HG03469 (cell line): Measurements from ENCODE around the gene GYS2.

Experiments
- ATAC-seq: cut with Tn5 transposase; IDR thresholded peaks from one replicate; pipeline ENCODE4 v1.9.1; 2021; ENCODE audit warnings: mild to moderate bottlenecking, moderate library complexity, moderate number of reproducible peaks; ENCODE audit not compliant: unreplicated experiment

GYS2 gene

DNA sequence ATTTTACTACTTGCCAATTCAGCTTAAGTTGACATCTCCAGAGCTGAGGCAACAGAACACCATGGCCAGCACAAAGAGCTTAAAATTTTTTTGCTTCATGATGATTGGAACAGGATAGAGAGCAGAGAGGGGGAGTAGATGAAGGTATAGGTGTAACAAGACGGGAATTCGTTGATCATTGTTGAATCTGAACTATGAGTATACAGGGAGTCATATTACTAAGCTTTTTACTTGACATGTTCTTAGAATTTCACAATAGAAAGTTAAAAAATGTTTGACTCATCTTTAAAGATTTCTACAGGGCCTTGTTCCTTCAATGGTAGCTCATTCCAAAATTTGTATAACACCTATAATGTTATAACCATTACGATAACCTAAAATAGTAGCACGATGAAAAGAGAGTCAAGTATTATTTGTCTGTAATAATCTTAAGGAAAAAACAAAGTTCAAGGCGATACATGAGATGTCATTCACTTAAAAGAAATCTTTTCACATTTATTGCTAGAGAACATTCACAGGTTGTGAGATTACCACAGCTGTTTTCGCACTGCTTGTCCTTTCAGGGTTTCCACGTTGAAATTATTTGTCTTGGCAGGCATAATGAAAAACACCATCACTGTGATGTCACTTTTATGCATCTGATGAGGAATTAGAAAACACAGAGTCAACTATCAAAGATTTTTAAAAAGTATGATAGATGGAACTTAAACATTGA, 44.6 kb downstream of the GYS2 start:
- no peak for ATAC-seq

DNA sequence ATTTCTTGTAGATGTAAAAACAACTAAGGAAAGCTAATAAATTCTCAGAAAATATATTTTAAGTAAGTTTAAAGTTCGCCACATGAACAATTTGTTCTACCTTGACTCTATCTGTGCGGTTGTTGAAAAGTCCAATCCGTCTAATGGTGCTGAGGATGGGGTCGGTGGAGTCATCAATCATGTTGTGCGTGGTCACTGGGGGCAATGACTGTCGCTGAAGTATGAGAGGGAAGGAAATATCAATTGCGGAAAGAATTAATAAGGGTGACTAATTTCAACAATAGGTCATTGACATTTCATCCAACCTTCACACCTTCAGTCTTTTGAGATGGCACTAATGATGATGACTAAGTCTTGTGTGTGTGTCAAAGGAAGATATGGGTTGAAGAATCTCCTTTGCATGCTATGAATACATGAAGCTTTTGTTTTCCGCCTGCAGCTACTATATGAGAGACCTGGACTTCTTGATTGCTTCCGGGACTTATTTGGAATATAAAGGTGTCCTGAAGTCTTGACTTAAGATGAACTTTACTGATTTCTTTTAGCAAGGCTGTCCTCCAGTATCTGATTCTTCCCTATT, 46.5 kb downstream of the GYS2 start:
- no peak for ATAC-seq

GRCh38 chr12:21553329-21553675, 51.3 kb downstream of the GYS2 start:
- ATAC-seq: no peak

- no peak for ATAC-seq
Measured at GRCh38 chr12:21552635-21553328, 51.9 kb downstream of the GYS2 start.

DNA sequence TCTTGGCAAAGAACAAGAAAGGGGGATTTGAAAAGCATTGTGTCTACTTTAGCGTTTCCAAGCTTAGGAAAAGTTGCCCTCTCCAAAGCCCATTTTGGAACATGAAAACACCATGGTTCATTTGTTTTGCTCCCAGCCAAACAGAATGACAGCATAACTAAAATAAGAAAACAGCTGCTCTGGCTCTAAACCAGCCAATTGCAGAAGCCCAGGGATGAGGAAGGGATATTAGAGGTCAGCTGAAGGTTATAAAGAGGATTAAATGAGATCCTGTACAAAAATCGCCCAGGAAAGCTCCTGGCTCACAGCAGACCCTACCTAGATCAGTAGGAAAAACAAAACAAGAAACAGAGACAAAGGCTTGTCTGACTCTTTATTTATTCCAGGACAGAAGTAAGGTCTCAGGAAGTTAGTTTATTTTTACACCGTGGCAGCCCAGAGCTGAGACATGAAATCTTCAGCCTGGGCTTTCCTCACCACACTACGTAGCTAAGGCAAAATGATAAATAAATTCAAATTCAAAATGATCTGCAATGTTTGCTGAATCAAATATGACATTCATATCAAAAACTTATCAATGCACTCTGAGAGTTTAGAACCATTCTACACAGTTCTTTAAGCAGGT, 52.7 kb downstream of the GYS2 start:
- no peak for ATAC-seq

- ATAC-seq: no peak
Measured at GRCh38 chr12:21547437-21547836, 57.2 kb downstream of the GYS2 start.

DNA sequence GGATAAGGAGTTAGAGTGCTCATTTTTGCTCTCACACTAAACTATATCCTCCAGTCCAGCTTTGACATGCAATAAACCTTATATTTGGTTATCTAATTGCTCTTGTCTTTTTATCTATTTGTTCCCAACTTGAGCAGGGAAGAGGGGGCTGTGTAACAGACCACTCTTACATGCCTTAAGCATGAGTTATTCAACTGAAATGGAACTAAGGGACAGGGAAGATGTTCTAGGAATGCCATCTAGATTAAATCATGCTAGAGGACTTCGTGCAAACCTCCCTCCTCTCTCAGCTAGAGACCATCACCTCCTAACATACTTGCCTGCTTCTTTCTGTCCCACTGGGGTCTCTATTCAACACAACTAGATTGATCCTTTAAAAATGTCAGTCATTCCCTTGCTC, 57.9 kb downstream of the GYS2 start:
- ATAC-seq: no peak

- no peak for ATAC-seq
Measured at GRCh38 chr12:21545557-21545956, 59.1 kb downstream of the GYS2 start.

DNA sequence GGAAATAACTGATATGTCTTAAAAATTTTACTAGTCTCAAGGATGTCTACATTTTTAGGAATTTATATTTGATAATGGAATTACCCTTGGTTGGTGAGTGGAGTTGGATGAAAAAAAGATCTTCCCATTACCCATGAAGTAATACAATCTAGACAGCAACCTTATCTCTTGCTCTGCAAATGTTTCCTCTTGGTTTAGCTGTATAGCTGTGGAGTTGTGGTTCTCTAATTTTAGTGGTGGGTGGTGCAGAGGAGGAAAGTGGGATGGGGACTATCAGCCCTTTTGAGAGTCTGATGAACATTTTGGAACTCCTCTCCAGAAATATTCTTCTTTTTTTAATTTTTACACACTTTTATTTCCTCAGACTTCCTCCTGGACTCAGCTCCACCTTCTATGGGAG, 61.5 kb downstream of the GYS2 start:
- no peak for ATAC-seq

DNA sequence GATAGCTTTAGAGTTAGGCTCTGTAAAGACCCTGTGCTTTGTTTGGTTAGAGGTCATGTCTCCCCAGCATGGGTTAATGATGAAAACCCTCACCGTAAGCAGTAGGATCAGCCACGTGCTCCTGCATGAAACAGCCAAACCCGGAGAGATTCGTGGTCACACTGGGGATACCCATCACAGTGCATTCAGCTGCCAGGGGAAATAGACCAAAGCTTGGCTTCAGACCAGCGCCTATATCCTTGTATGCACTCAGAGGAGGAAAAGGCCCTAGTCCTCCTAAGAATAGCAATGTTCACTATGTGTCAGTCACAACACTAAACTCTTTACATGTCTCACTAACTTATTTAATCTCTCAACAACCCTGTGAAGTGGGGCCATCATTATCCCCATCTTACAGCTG, 62.2 kb downstream of the GYS2 start:
- ATAC-seq: no peak

DNA sequence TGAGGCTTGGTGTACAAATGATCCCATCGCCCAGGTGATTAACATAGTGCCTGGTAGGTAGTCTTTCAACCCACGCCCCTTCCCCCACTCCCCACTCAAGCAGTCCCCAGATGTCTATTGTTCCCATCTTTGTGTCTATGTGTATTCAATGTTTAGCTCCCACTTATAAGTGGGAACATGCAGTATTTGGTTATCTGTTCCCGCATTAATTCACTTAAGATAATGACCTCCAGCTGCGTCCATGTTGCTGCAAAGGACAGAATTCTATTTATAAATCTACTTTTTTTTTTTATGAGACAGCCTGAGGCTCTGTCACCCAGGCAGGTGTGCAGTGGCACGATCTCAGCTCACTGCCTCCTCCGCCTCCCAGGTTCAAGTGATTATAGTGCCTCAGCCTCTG, 62.9 kb downstream of the GYS2 start:
- no peak for ATAC-seq

DNA sequence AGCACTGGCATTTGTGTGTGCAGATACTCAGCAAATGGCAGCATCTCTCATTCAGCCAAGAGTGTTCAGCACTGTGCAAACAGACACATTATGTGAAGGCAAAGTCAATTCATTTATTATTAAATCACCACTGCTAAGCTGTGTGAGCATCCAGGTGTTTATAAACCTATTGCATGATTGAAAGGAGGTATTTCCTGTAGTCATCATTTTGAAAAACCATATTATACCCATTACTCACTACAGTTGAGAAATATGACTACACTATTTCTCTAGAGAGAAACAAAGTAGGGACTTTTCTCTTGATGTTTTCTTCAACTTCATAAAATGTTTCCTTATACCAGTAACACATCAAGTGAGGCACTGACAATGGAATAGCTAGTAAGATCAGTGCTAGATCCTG, 64.8 kb downstream of the GYS2 start:
- ATAC-seq: no peak

GRCh38 chr12:21538061-21538653, 66.5 kb downstream of the GYS2 start:
- no peak for ATAC-seq

DNA sequence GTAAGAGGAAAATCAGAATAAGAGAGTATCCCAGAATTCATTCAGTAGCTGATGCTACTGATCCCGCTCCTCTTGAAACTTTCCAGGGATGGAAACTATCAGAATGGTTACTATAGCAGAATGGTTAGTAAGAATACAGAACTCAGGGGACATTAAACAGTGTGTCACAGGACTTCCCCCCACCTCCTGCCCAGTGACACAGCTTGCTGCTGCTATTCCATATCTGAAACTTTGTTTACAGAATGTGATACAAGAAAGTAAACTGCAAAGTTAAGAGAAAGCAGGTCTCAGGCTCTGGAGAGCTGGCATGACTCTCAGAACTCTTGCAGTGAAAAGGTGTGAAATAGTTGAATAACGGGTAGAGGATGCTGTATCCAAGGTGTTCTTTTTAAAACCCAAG, 75.2 kb downstream of the GYS2 start:
- ATAC-seq: no peak

- ATAC-seq: no peak
Measured at GRCh38 chr12:21528953-21529352, 75.7 kb downstream of the GYS2 start.

- ATAC-seq: peak; percentile 97
Measured at GRCh38 chr12:21527451-21528180, 77.0 kb downstream of the GYS2 start.

DNA sequence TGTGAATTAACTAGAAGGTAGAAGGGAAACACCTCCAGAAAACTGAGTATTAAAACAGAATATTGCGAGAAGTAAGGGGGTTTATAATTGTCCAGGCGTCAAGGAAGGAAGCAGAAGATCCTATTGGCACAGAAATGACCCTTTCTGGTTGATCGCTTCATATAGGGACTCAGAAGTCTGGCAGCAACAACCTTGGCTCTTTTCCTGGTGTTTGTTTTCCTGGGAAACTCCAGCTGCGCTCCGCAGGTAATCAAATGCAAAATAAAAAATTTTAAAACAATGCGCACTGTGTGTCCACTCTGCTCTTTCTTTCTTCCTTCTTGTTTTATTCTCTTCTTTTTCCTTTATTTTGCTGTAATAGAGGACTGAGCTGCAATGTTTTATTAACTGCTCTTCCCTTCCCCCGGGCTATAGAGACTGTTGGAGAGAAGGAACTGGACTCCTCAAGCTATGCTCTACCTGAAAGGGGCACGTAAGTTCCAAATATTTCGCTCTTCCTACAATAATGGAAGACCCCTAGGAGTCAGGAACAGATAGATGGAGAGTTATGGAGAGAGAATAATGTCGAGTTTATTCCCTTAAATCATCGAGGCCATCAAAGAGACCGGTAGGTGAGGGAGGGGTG, 77.8 kb downstream of the GYS2 start:
- ATAC-seq: no peak

DNA sequence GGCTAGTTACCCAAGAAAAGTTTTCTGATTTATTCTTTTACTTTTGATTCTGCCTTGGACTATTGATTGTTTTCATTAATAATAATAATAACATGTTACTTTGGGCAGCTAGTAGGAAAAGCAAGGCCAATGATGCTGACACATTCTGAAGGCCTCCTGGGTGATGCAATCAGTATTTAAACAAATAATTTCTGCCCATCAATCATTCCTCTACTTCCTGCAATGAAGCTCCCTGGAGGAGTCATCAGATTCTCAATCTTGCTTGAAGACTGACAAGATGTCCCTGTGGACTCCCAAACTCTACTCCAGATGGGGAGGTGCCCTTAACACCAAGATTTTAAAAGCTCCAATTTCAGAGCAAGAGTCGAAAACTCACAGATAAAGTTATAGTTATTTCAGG, 78.6 kb downstream of the GYS2 start, which contains the start of gene SPX:
TSS of gene SPX (plus strand) at position 244 of the 400 bp plus-strand sequence. CDS start 177 bp downstream, outside the sequence.
- ATAC-seq: no peak

GRCh38 chr12:21523148-21523547, 81.5 kb downstream of the GYS2 start:
- ATAC-seq: no peak

DNA sequence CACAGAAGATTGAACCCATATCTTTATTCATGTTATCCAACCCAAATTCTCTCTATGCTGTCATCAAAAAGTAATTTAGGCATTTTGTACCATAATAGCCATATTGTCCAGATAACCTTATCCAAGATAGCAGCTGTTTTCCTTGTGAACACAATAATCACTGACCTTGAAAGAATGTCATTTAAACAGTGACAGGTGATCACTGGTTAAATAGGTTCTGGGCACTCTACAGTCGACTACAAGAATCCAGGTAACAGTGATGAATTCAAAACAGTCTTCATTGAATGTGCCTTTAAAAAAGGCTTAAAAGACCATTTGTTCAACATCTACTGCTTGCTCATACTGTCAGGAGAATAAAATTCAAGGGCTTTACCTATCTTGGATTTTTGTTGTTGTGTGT, 83.1 kb downstream of the GYS2 start:
- ATAC-seq: no peak
